Neural progenitor cell (in vitro differentiated cells): ENCODE measurements around the gene BAIAP2.

Experiments
- CTCF ChIP-seq: fragments of 200-600 bp; sonication (generic); IDR thresholded peaks from 2 replicates; pipeline ENCODE4 v1.5.1; 2017; ENCODE audit warnings: antibody characterized with exemption, mild to moderate bottlenecking
- EZH2 ChIP-seq: fragments of 200-600 bp; sonication (generic); IDR thresholded peaks from 2 replicates; pipeline ENCODE4 v1.6.1; 2017; ENCODE audit warnings: antibody characterized with exemption, mild to moderate bottlenecking, moderate library complexity

- TF ChIP-seq CTCF (no peak), EZH2 (no peak)
These were observed 39.3 kb downstream of the BAIAP2 start for GRCh38 chr17:81073967-81074839.
